Endothelial cell of umbilical vein (primary cell): ENCODE results near the gene TRAPPC6A. TPM values are rescaled to one million over a fixed set of nuclear protein-coding genes. Genes with fewer than 3 reads are reported as not detected.

ENCODE experiments used
- BruUV-seq: library from RNA; stranded (reverse); fragments of 400-500 nt; replicated peaks from 2 replicates; lab custom pipeline; 2021; lab: Mats Ljungman, UMichigan
- CTCF ChIA-PET: fragments of 300-600, 350-600 bp; sonication (Branson Sonifier 250); formaldehyde crosslinking; loops from one replicate; lab custom pipeline; 2021; ENCODE audit warnings: antibody characterized with exemption, inconsistent platforms; lab: Charles Lee
- POLR2A ChIA-PET: fragments of 300-600, 350-600 bp; sonication (Branson Sonifier 250); formaldehyde crosslinking; loops from one replicate; lab custom pipeline; 2021; ENCODE audit warnings: antibody characterized with exemption, inconsistent platforms; lab: Charles Lee
- DNase-seq: peaks from one replicate; pipeline ENCODE4 v3.0.0-alpha.2; 2011; ENCODE audit warnings: low read depth, low spot score
- FAIRE-seq: peaks from 2 replicates; lab custom pipeline; 2011; peaks lifted over from hg19 to GRCh38; lab: Jason Lieb, UNC
- H2AFZ ChIP-seq: 2 replicates; pipeline ENCODE4 v1.6.0; 2012; ENCODE audit warnings: low read depth, low read length, control low read depth, inconsistent platforms
- H3K27ac ChIP-seq: 2 replicates; pipeline ENCODE4 v1.5.1; 2011; ENCODE audit warnings: low read depth, mild to moderate bottlenecking, control low read depth, low read length, moderate library complexity; ENCODE audit not compliant: insufficient read depth
- H3K27me3 ChIP-seq, 2 experiments: 2 replicates each; pipeline versions ENCODE4 v1.6.0 to v1.6.1; 2011; ENCODE audit warnings: low read length in 2 of 2, mixed read lengths in 1 of 2; ENCODE audit not compliant: control insufficient read depth in 2 of 2, insufficient read depth in 2 of 2
- H3K36me3 ChIP-seq, 2 experiments: 2 replicates in 1 of 2; 3 replicates in 1 of 2; pipeline ENCODE4 v1.5.1; 2011; ENCODE audit warnings: low read length in 2 of 2, mild to moderate bottlenecking in 1 of 2, moderate library complexity in 1 of 2; ENCODE audit not compliant: control insufficient read depth in 2 of 2, insufficient read depth in 2 of 2; ENCODE audit errors: extremely low read depth in 1 of 2
- H3K4me1 ChIP-seq: 3 replicates; pipeline ENCODE4 v1.5.1; 2011; ENCODE audit warnings: mild to moderate bottlenecking, low read length; ENCODE audit not compliant: control insufficient read depth, insufficient read depth; ENCODE audit errors: extremely low read depth
- H3K4me2 ChIP-seq: 2 replicates; pipeline ENCODE4 v1.6.1; 2011; ENCODE audit warnings: low read length, control low read depth, mixed read lengths; ENCODE audit not compliant: insufficient read depth
- H3K4me3 ChIP-seq, 3 experiments: fragments of 200-600 bp in 1 of 3; sonication (generic), shearing (Covaris generic) in 1 of 3; replicated peaks in 1 of 3; 2 replicates each; pipeline ENCODE4 v1.5.1; 2011 to 2016; ENCODE audit warnings: control low read depth in 3 of 3, low read length in 3 of 3, mild to moderate bottlenecking in 2 of 3, inconsistent platforms in 1 of 3, low read depth in 1 of 3, moderate library complexity in 1 of 3; ENCODE audit not compliant: insufficient read depth in 1 of 3
- H3K79me2 ChIP-seq: 2 replicates; pipeline ENCODE4 v1.6.0; 2012; ENCODE audit warnings: low read length, inconsistent platforms; ENCODE audit not compliant: control insufficient read depth, insufficient read depth
- H3K9ac ChIP-seq: replicated peaks from 2 replicates; pipeline ENCODE3; 2011; ENCODE audit warnings: low read length, control low read depth; ENCODE audit not compliant: insufficient read depth; ENCODE audit errors: extremely low read depth
- H3K9me1 ChIP-seq: replicated peaks from 3 replicates; pipeline ENCODE4 v1.6.0; 2011; ENCODE audit warnings: mild to moderate bottlenecking, low read length; ENCODE audit not compliant: control insufficient read depth, insufficient read depth; ENCODE audit errors: extremely low read depth
- H3K9me3 ChIP-seq: replicated peaks from 2 replicates; pipeline ENCODE4 v1.5.1; 2012; ENCODE audit warnings: low read length, inconsistent platforms; ENCODE audit not compliant: control insufficient read depth, insufficient read depth
- H4K20me1 ChIP-seq: replicated peaks from 2 replicates; pipeline ENCODE3; 2011; ENCODE audit warnings: mild to moderate bottlenecking, low read length; ENCODE audit not compliant: control insufficient read depth, insufficient read depth; ENCODE audit errors: extremely low read depth
- GATA2 ChIP-seq: IDR thresholded peaks from 2 replicates; pipeline ENCODE4 v1.7.0; 2011; ENCODE audit warnings: low read depth, mild to moderate bottlenecking, moderate library complexity, mixed read lengths, low read length; ENCODE audit not compliant: insufficient read length, insufficient read depth
- JUN ChIP-seq: IDR thresholded peaks from 2 replicates; pipeline ENCODE4 v1.6.1; 2011; ENCODE audit warnings: borderline replicate concordance, low read depth; ENCODE audit not compliant: insufficient read length, insufficient read depth
- POLR2A ChIP-seq: IDR thresholded peaks from 2 replicates; pipeline ENCODE4 v1.6.1; 2012; ENCODE audit warnings: low read depth, mild to moderate bottlenecking, control low read depth, low read length
- dilution Hi-C: fragments of 300-500 bp; cut with MboI; formaldehyde crosslinking; loops from one replicate; pipeline ENCODE4 v1.15.0; 2019; ENCODE audit warnings: low sequenced_read_pairs; ENCODE audit not compliant: extremely low pct_ligation_motif_present
- intact Hi-C: fragments of 100-400 bp; cut with micrococcal nuclease; formaldehyde crosslinking; loops from one replicate; pipeline ENCODE4 v1.10.0; 2022
- polyA plus RNA-seq, 4 experiments: library from polyadenylated mRNA; depleted of rRNA in 3 of 4; stranded (reverse) in 3 of 4; unstranded in 1 of 4; fragments of >200 nt; gene quantifications; 2 replicates each; pipeline versions ENCODE4 v1.2.1 to v1.2.3, GENCODE V29; 2011 to 2012; ENCODE audit warnings: missing spikeins in 1 of 4
- total RNA-seq: library from RNA; stranded (reverse); gene quantifications from 2 replicates; pipeline ENCODE4 v1.2.3, GENCODE V29; 2021

The TRAPPC6A gene
- total and polyA plus RNA-seq, 2 donors (not counting 3 experiments of a cell fraction or from before 2014, with no cell fraction given), result 18.1 to 45.4 TPM

- H3K9me1 ChIP-seq, result no peaks in the 10 kb centered on the region
- ChIA-PET CTCF (interaction anchor here (0.6 to 1.4 kb wide), 5 partner anchors 10 to 133 kb away, joined by 3 to 5 read pairs (median 3); no protein-coding TSS in a partner anchor), POLR2A (no interaction called here)
- dilution Hi-C loops (no loop called here), intact Hi-C loops (no loop called here)
- DNase-seq, result no peak
- FAIRE-seq, result no peak
- H2AFZ ChIP-seq, result no peak overlapping the region
- H4K20me1 ChIP-seq, result no peaks in the 10 kb centered on the region
- H3K4me1 ChIP-seq, result no peaks in the 10 kb centered on the region
- BruUV-seq, result no TSS peak
- no peaks in the 10 kb centered on the region for H3K9me3 ChIP-seq
- H3K79me2 ChIP-seq, result peaks cover 64% of the 10 kb centered on the region
- no peak overlapping the region for H3K4me2 ChIP-seq
- no peaks in the 10 kb centered on the region for H3K27me3 ChIP-seq
- no peak overlapping the region for H3K4me3 ChIP-seq
- H3K27ac ChIP-seq, result no peak overlapping the region
- no peaks in the 10 kb centered on the region for H3K36me3 ChIP-seq
- no peak overlapping the region for H3K9ac ChIP-seq
- TF ChIP-seq GATA2 (no peak), POLR2A (no peak), JUN (no peak)
Observed at GRCh38 chr19:45113628-45114027, 64.4 kb downstream of the TRAPPC6A start.

Other genes starting within 250 kb of the TRAPPC6A start
- not detected in 2 replicates for gene APOC4, start 236.0 kb downstream of the TRAPPC6A start, total RNA-seq
- not detected in 2 replicates for gene APOC4, start 236.0 kb downstream of the TRAPPC6A start, polyA plus RNA-seq
- gene APOC2, start 232.2 kb downstream of the TRAPPC6A start, total RNA-seq, result not detected in 2 replicates
- gene APOC2, start 232.2 kb downstream of the TRAPPC6A start, polyA plus RNA-seq, result not detected in 2 replicates
- 108 and 115 TPM in 2 replicates for gene CLPTM1, start 222.9 kb downstream of the TRAPPC6A start, total RNA-seq
- 176 and 200 TPM in 2 replicates for gene CLPTM1, start 222.9 kb downstream of the TRAPPC6A start, polyA plus RNA-seq
- 10.5 and 13.2 TPM in 2 replicates for gene RELB, start 176.8 kb downstream of the TRAPPC6A start, total RNA-seq
- 14.4 and 19.8 TPM in 2 replicates for gene RELB, start 176.8 kb downstream of the TRAPPC6A start, polyA plus RNA-seq
- gene CLASRP, start 139.2 kb downstream of the TRAPPC6A start, total RNA-seq, result 70.7 and 77.0 TPM in 2 replicates
- gene CLASRP, start 139.2 kb downstream of the TRAPPC6A start, polyA plus RNA-seq, result 30.5 and 40.7 TPM in 2 replicates
- 1.8 and 2.1 TPM in 2 replicates for gene ZNF296, start 101.8 kb downstream of the TRAPPC6A start, total RNA-seq
- gene ZNF296, start 101.8 kb downstream of the TRAPPC6A start, polyA plus RNA-seq, result 0.35 and 0.46 TPM in 2 replicates
- gene GEMIN7, start 99.0 kb downstream of the TRAPPC6A start, total RNA-seq, result 30.3 and 34.2 TPM in 2 replicates
- 53.7 and 55.6 TPM in 2 replicates for gene GEMIN7, start 99.0 kb downstream of the TRAPPC6A start, polyA plus RNA-seq
- 27.1 and 28.5 TPM in 2 replicates for gene PPP1R37, start 85.1 kb downstream of the TRAPPC6A start, total RNA-seq
- gene PPP1R37, start 85.1 kb downstream of the TRAPPC6A start, polyA plus RNA-seq, result 16.2 and 18.6 TPM in 2 replicates
- gene NKPD1, start 17.3 kb downstream of the TRAPPC6A start, total RNA-seq, result not detected in 2 replicates
- gene NKPD1, start 17.3 kb downstream of the TRAPPC6A start, polyA plus RNA-seq, result 0.04 and 0.05 TPM in 2 replicates
- 11.7 and 17.4 TPM in 2 replicates for gene BLOC1S3, start 547 bp upstream of the TRAPPC6A start, total RNA-seq
- 13.6 and 13.8 TPM in 2 replicates for gene BLOC1S3, start 547 bp upstream of the TRAPPC6A start, polyA plus RNA-seq
- gene EXOC3L2, start 67.2 kb upstream of the TRAPPC6A start, total RNA-seq, result 0.66 and 1.2 TPM in 2 replicates
- gene EXOC3L2, start 67.2 kb upstream of the TRAPPC6A start, polyA plus RNA-seq, result 1.7 and 1.8 TPM in 2 replicates
- gene MARK4, start 73.0 kb upstream of the TRAPPC6A start, total RNA-seq, result 50.0 and 51.6 TPM in 2 replicates
- 13.9 and 14.4 TPM in 2 replicates for gene MARK4, start 73.0 kb upstream of the TRAPPC6A start, polyA plus RNA-seq
- not detected in 2 replicates for gene CKM, start 144.6 kb upstream of the TRAPPC6A start, total RNA-seq
- gene CKM, start 144.6 kb upstream of the TRAPPC6A start, polyA plus RNA-seq, result not detected in 2 replicates
- gene KLC3, start 162.5 kb upstream of the TRAPPC6A start, total RNA-seq, result not detected in 2 replicates
- gene KLC3, start 162.5 kb upstream of the TRAPPC6A start, polyA plus RNA-seq, result not detected in 2 replicates
- 55.4 and 59.9 TPM in 2 replicates for gene ERCC2, start 192.3 kb upstream of the TRAPPC6A start, total RNA-seq
- gene ERCC2, start 192.3 kb upstream of the TRAPPC6A start, polyA plus RNA-seq, result 61.8 and 79.6 TPM in 2 replicates
- 77.4 and 84.4 TPM in 2 replicates for gene PPP1R13L, start 226.8 kb upstream of the TRAPPC6A start, total RNA-seq
- gene PPP1R13L, start 226.8 kb upstream of the TRAPPC6A start, polyA plus RNA-seq, result 27.8 and 28.5 TPM in 2 replicates
- gene POLR1G, start 228.4 kb upstream of the TRAPPC6A start, total RNA-seq, result 18.0 and 19.5 TPM in 2 replicates
- 6.6 and 6.7 TPM in 2 replicates for gene POLR1G, start 228.4 kb upstream of the TRAPPC6A start, polyA plus RNA-seq
- 81.8 and 82.6 TPM in 2 replicates for gene ERCC1, start 245.7 kb upstream of the TRAPPC6A start, total RNA-seq
- 126 and 146 TPM in 2 replicates for gene ERCC1, start 245.7 kb upstream of the TRAPPC6A start, polyA plus RNA-seq